HepG2 (cell line): ENCODE measurements around the gene SLC44A4. TPM values are rescaled to one million over a fixed set of nuclear protein-coding genes. Genes with fewer than 3 reads are reported as not detected.

Source experiments
- AGO1 ChIP-seq: fragments of 200-400 bp; formaldehyde crosslinking; IDR thresholded peaks from 2 replicates; pipeline ENCODE4 v1.6.1; 2017; ENCODE audit warnings: mild to moderate bottlenecking, low read depth, low read length, moderate library complexity; ENCODE audit not compliant: poor library complexity, severe bottlenecking
- AHR ChIP-seq: IDR thresholded peaks from 2 replicates; pipeline ENCODE4 v1.6.1; 2018; ENCODE audit warnings: missing genetic modification reagents, missing compliant biosample characterization
- ARID2 ChIP-seq: sonication (generic); formaldehyde crosslinking; IDR thresholded peaks from 2 replicates; pipeline ENCODE4 v1.8.1; 2022; ENCODE audit warnings: mild to moderate bottlenecking, missing genetic modification reagents, borderline replicate concordance
- BORCS8-MEF2B ChIP-seq: sonication (generic); formaldehyde crosslinking; IDR thresholded peaks from 2 replicates; pipeline ENCODE4 v1.8.0; 2022; ENCODE audit warnings: mild to moderate bottlenecking, missing genetic modification reagents
- DPF2 ChIP-seq: sonication (generic); formaldehyde crosslinking; IDR thresholded peaks from 2 replicates; pipeline ENCODE4 v1.4.0; 2020; ENCODE audit warnings: mild to moderate bottlenecking, low read depth, missing genetic modification reagents, borderline replicate concordance
- GABPA ChIP-seq, 2 experiments: IDR thresholded peaks; 2 replicates each; pipeline ENCODE4 v1.6.1; 2011 to 2016; ENCODE audit warnings: low read depth in 2 of 2, low read length in 1 of 2, missing biosample characterization in 1 of 2, missing genetic modification characterization in 1 of 2
- MEF2D ChIP-seq: sonication (generic); formaldehyde crosslinking; IDR thresholded peaks from 2 replicates; pipeline ENCODE4 v1.5.1; 2020; ENCODE audit warnings: mild to moderate bottlenecking, missing genetic modification reagents
- MZF1 ChIP-seq: sonication (generic); formaldehyde crosslinking; IDR thresholded peaks from 2 replicates; pipeline ENCODE4 v1.8.1; 2023; ENCODE audit warnings: mild to moderate bottlenecking, missing genetic modification reagents, borderline replicate concordance
- PHF8 ChIP-seq: sonication (generic); formaldehyde crosslinking; IDR thresholded peaks from 2 replicates; pipeline ENCODE4 v1.5.0; 2020; ENCODE audit warnings: missing genetic modification reagents
- RCOR2 ChIP-seq: IDR thresholded peaks from 2 replicates; pipeline ENCODE4 v1.6.1; 2016; ENCODE audit warnings: missing biosample characterization, missing genetic modification reagents
- SPEN ChIP-seq: sonication (generic); formaldehyde crosslinking; IDR thresholded peaks from 2 replicates; pipeline ENCODE4 v1.5.1; 2020; ENCODE audit warnings: low read depth, mild to moderate bottlenecking, missing genetic modification reagents
- ZFP82 ChIP-seq: sonication (generic); formaldehyde crosslinking; IDR thresholded peaks from 2 replicates; pipeline ENCODE4 v1.5.1; 2020; ENCODE audit warnings: mild to moderate bottlenecking, missing genetic modification reagents, borderline replicate concordance
- ZMAT3 ChIP-seq: sonication (generic); formaldehyde crosslinking; conservative IDR thresholded peaks from 2 replicates; pipeline ENCODE4 v1.7.0; 2021; ENCODE audit warnings: missing genetic modification reagents
- ZNF225 ChIP-seq: sonication (generic); formaldehyde crosslinking; IDR thresholded peaks from 2 replicates; pipeline ENCODE4 v1.4.0; 2020; ENCODE audit warnings: mild to moderate bottlenecking, missing genetic modification reagents
- ZNF451 ChIP-seq: sonication (generic); formaldehyde crosslinking; IDR thresholded peaks from 2 replicates; pipeline ENCODE4 v1.5.0; 2020; ENCODE audit warnings: mild to moderate bottlenecking, missing genetic modification reagents
- polyA plus RNA-seq, 8 experiments: library from polyadenylated mRNA; depleted of rRNA in 3 of 8; stranded (reverse) in 7 of 8; unstranded in 1 of 8; fragments of >200 nt; fragmentation: Illumina TruSeq in 4 of 8; extraction: Trizol in 4 of 8; gene quantifications; 2 replicates each; pipeline versions ENCODE4 v1.2.1 to v1.2.3, GENCODE V29; 2011 to 2016; ENCODE audit warnings: low read depth in 4 of 8, missing spikeins in 1 of 8, mixed read lengths in 1 of 8; ENCODE audit not compliant: insufficient read depth in 1 of 8
- total RNA-seq, 5 experiments: library from RNA; depleted of rRNA; stranded (reverse); fragments of >200 nt; fragmentation: Illumina TruSeq; extraction: Trizol; gene quantifications; 2 replicates each; pipeline ENCODE4 v1.2.3, GENCODE V29; 2016; ENCODE audit warnings: low read depth in 1 of 5
- TF ChIP-seq, protein P1 (sequence below): IDR thresholded peaks from 2 replicates; pipeline ENCODE4 v1.6.1; 2016; ENCODE audit warnings: low read depth, control low read depth
- TF ChIP-seq, protein P2 (sequence below): IDR thresholded peaks from 2 replicates; pipeline ENCODE4 v1.6.1; 2016
- TF ChIP-seq, protein P3 (sequence below): IDR thresholded peaks from 2 replicates; pipeline ENCODE4 v1.6.1; 2016; ENCODE audit warnings: missing compliant biosample characterization, missing genetic modification reagents, borderline replicate concordance
- TF ChIP-seq, protein P4 (sequence below): sonication (generic); formaldehyde crosslinking; IDR thresholded peaks from 2 replicates; pipeline ENCODE4 v1.4.0; 2020; ENCODE audit warnings: low read depth, mild to moderate bottlenecking, missing genetic modification reagents
- TF ChIP-seq, protein P5 (sequence below): sonication (generic); formaldehyde crosslinking; IDR thresholded peaks from 2 replicates; pipeline ENCODE4 v1.5.0; 2020; ENCODE audit warnings: mild to moderate bottlenecking, missing genetic modification reagents, moderate library complexity
- TF ChIP-seq, protein P6 (sequence below): sonication (generic); formaldehyde crosslinking; IDR thresholded peaks from 2 replicates; pipeline ENCODE4 v1.8.0; 2022; ENCODE audit warnings: low read depth, missing genetic modification reagents

Gene SLC44A4
- total and polyA plus RNA-seq, 2 of the 13 experiments (the other 11 are each of a cell fraction or from before 2014, with no cell fraction given): 3.5 to 5.9 TPM

DNA sequence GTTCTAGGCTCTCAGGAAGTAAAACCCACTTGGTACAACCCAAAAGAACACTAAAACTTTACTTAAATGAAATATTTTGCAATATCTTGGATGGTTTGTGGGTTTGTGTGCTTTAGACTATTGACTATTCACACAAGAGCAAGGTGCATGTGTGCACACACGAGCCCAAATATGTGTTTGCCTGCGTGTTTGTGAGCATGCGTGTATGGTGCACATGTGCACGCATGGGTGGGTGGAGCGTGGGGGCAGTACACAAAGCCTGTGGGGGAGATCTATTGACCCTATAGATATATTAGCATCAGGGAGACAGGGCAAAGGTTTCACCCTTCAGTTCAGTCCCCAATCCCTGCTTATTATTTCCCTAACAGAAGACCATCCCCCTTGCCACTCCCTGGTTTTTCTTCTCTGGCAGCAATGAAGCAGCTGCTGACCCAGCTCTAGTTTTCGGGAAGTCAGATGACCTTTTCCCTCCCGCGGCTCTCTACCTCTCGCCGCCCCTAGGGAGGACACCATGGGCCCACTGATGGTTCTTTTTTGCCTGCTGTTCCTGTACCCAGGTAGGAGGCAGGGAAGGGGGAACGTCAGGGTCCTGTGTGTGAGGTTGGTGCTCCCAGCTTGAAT is 48.6 kb upstream of the SLC44A4 start, which contains the start of gene C2 (continued):
- TF ChIP-seq PHF8: peak; percentile 47; the same call in 1 of the 2 replicates
- peak; percentile 90 for TF ChIP-seq BORCS8-MEF2B (CRISPR knock-in tag)
- TF ChIP-seq ZNF225 (CRISPR knock-in tag): no peak
- no peak for TF ChIP-seq GABPA (IDR thresholded peaks at IDR 0.05; ENCODE audit: low read depth, low read length)
- TF ChIP-seq GABPA (CRISPR knock-in tag; IDR thresholded peaks at IDR 0.05; ENCODE audit: low read depth): 0 out of 2 replicates have a peak, but pooled peaks have one; percentile 30
- TF ChIP-seq MEF2D (CRISPR knock-in tag): peak; percentile 86
- TF ChIP-seq, protein P1, sequence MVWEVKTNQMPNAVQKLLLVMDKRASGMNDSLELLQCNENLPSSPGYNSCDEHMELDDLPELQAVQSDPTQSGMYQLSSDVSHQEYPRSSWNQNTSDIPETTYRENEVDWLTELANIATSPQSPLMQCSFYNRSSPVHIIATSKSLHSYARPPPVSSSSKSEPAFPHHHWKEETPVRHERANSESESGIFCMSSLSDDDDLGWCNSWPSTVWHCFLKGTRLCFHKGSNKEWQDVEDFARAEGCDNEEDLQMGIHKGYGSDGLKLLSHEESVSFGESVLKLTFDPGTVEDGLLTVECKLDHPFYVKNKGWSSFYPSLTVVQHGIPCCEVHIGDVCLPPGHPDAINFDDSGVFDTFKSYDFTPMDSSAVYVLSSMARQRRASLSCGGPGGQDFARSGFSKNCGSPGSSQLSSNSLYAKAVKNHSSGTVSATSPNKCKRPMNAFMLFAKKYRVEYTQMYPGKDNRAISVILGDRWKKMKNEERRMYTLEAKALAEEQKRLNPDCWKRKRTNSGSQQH (CRISPR knock-in tag): peak; percentile 93; the same call in 1 of the 2 replicates
- TF ChIP-seq, protein P2, sequence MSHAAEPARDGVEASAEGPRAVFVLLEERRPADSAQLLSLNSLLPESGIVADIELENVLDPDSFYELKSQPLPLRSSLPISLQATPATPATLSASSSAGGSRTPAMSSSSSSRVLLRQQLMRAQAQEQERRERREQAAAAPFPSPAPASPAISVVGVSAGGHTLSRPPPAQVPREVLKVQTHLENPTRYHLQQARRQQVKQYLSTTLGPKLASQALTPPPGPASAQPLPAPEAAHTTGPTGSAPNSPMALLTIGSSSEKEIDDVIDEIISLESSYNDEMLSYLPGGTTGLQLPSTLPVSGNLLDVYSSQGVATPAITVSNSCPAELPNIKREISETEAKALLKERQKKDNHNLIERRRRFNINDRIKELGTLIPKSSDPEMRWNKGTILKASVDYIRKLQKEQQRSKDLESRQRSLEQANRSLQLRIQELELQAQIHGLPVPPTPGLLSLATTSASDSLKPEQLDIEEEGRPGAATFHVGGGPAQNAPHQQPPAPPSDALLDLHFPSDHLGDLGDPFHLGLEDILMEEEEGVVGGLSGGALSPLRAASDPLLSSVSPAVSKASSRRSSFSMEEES: peak; percentile 84
- 0 out of 2 replicates have a peak, but pooled peaks have one; percentile 36 for TF ChIP-seq ZNF451
- TF ChIP-seq ZMAT3 (CRISPR knock-in tag): no peak
- TF ChIP-seq ARID2 (CRISPR knock-in tag): peak; percentile 92; the same call in 1 of the 2 replicates
- TF ChIP-seq DPF2 (CRISPR knock-in tag): peak; percentile 98
- TF ChIP-seq, protein P3, sequence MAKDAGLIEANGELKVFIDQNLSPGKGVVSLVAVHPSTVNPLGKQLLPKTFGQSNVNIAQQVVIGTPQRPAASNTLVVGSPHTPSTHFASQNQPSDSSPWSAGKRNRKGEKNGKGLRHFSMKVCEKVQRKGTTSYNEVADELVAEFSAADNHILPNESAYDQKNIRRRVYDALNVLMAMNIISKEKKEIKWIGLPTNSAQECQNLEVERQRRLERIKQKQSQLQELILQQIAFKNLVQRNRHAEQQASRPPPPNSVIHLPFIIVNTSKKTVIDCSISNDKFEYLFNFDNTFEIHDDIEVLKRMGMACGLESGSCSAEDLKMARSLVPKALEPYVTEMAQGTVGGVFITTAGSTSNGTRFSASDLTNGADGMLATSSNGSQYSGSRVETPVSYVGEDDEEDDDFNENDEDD: peak; percentile 62; the same call in 1 of the 2 replicates
- TF ChIP-seq ZFP82 (CRISPR knock-in tag): 0 out of 2 replicates have a peak, but pooled peaks have one; percentile 88
- TF ChIP-seq, protein P4, sequence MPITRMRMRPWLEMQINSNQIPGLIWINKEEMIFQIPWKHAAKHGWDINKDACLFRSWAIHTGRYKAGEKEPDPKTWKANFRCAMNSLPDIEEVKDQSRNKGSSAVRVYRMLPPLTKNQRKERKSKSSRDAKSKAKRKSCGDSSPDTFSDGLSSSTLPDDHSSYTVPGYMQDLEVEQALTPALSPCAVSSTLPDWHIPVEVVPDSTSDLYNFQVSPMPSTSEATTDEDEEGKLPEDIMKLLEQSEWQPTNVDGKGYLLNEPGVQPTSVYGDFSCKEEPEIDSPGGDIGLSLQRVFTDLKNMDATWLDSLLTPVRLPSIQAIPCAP (CRISPR knock-in tag): no peak
- no peak for TF ChIP-seq AGO1
- TF ChIP-seq AHR (CRISPR knock-in tag): peak; percentile 62
- TF ChIP-seq, protein P5, sequence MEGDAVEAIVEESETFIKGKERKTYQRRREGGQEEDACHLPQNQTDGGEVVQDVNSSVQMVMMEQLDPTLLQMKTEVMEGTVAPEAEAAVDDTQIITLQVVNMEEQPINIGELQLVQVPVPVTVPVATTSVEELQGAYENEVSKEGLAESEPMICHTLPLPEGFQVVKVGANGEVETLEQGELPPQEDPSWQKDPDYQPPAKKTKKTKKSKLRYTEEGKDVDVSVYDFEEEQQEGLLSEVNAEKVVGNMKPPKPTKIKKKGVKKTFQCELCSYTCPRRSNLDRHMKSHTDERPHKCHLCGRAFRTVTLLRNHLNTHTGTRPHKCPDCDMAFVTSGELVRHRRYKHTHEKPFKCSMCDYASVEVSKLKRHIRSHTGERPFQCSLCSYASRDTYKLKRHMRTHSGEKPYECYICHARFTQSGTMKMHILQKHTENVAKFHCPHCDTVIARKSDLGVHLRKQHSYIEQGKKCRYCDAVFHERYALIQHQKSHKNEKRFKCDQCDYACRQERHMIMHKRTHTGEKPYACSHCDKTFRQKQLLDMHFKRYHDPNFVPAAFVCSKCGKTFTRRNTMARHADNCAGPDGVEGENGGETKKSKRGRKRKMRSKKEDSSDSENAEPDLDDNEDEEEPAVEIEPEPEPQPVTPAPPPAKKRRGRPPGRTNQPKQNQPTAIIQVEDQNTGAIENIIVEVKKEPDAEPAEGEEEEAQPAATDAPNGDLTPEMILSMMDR: no peak
- TF ChIP-seq MZF1 (CRISPR knock-in tag): 0 out of 2 replicates have a peak, but pooled peaks have one; percentile 13
- TF ChIP-seq RCOR2 (CRISPR knock-in tag): peak; percentile 91
- peak; percentile 71; the same call in 1 of the 2 replicates for TF ChIP-seq SPEN (CRISPR knock-in tag)
- TF ChIP-seq, protein P6, sequence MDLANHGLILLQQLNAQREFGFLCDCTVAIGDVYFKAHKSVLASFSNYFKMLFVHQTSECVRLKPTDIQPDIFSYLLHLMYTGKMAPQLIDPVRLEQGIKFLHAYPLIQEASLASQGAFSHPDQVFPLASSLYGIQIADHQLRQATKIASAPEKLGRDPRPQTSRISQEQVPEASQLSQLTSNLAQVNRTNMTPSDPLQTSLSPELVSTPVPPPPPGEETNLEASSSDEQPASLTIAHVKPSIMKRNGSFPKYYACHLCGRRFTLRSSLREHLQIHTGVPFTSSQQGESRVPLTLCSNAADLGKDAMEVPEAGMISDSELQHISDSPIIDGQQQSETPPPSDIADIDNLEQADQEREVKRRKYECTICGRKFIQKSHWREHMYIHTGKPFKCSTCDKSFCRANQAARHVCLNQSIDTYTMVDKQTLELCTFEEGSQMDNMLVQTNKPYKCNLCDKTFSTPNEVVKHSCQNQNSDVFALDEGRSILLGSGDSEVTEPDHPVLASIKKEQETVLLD: peak; percentile 70; the same call in 1 of the 2 replicates
